Mucosa of gallbladder (tissue), 1 donor: ENCODE data around the gene SNHG17. TPM values are rescaled to one million over a fixed set of nuclear protein-coding genes. Genes with fewer than 3 reads are reported as not detected.
A peak's percentile ranks its signal among the peaks of the same experiment; 100 is the strongest.
"Not testable (repeated sequence)": the region's sequence is repeated elsewhere in the genome, so short reads cannot be mapped to it uniquely, and the experiment has no call there.

Experiments used
- DNase-seq: peaks from one replicate; pipeline ENCODE4 v3.0.0-alpha.2; 2020; ENCODE audit warnings: low spot score
- total RNA-seq: library from RNA; stranded (reverse); gene quantifications from one replicate; pipeline ENCODE4 v1.2.1, GENCODE V29; 2021
- donor health status: DM: no; HTN: no; CAD: no.

SNHG17 gene
- total RNA-seq, 1 donor from 2014 or later, result 15.1 TPM

- no peak for DNase-seq
Measured at GRCh38 chr20:38447931-38448675, 13.0 kb upstream of the SNHG17 start.

- no peak for DNase-seq
Measured at GRCh38 chr20:38447251-38447661, 12.1 kb upstream of the SNHG17 start.

GRCh38 chr20:38446441-38447209 is 11.5 kb upstream of the SNHG17 start:
- peak; percentile 91 for DNase-seq

GRCh38 chr20:38445901-38446425 is 10.8 kb upstream of the SNHG17 start:
- DNase-seq, result no peak

- no peak for DNase-seq
Measured at GRCh38 chr20:38445381-38445796, 10.3 kb upstream of the SNHG17 start.

- DNase-seq, result no peak
Measured at GRCh38 chr20:38441916-38442315, 6.8 kb upstream of the SNHG17 start.

GRCh38 chr20:38441110-38441509 is 6.0 kb upstream of the SNHG17 start:
- not testable (repeated sequence) for DNase-seq

- no peak for DNase-seq
Measured at GRCh38 chr20:38437796-38438195, 2.7 kb upstream of the SNHG17 start.

- DNase-seq, result no peak
Measured at GRCh38 chr20:38435555-38435939, 419 bp upstream of the SNHG17 start.

GRCh38 chr20:38434301-38434741 is 807 bp downstream of the SNHG17 start:
- DNase-seq, result no peak

GRCh38 chr20:38433304-38433972 is 1.7 kb downstream of the SNHG17 start:
- DNase-seq, result no peak

- DNase-seq, result not testable (repeated sequence)
Measured at GRCh38 chr20:38432870-38433269, 2.3 kb downstream of the SNHG17 start.

GRCh38 chr20:38432292-38432691 is 2.8 kb downstream of the SNHG17 start:
- DNase-seq, result no peak

GRCh38 chr20:38430679-38431325 is 4.3 kb downstream of the SNHG17 start:
- no peak for DNase-seq

GRCh38 chr20:38429301-38429700 is 5.8 kb downstream of the SNHG17 start:
- DNase-seq, result no peak

- no peak for DNase-seq
Measured at GRCh38 chr20:38428800-38429199, 6.3 kb downstream of the SNHG17 start.

GRCh38 chr20:38427655-38428023 is 7.5 kb downstream of the SNHG17 start:
- DNase-seq, result no peak

GRCh38 chr20:38426006-38426897 is 8.9 kb downstream of the SNHG17 start:
- DNase-seq, result no peak

- no peak for DNase-seq
Measured at GRCh38 chr20:38424401-38424800, 10.7 kb downstream of the SNHG17 start.

GRCh38 chr20:38423541-38423940 is 11.6 kb downstream of the SNHG17 start:
- DNase-seq, result no peak

GRCh38 chr20:38421915-38422314 is 13.2 kb downstream of the SNHG17 start:
- DNase-seq, result no peak
